Activated CD8-positive, alpha-beta memory T cell treated with anti-CD3 and anti-CD28 coated beads, Interleukin-2, amount 10 ng/mL, durations not matched to agents 7 days and 5 days (primary cell): ENCODE results near the gene KIF18A. TPM values are rescaled to one million over a fixed set of nuclear protein-coding genes. Genes with fewer than 3 reads are reported as not detected.
"Not testable (repeated sequence)": the region's sequence is repeated elsewhere in the genome, so short reads cannot be mapped to it uniquely, and the experiment has no call there.

Experiments used
- ATAC-seq: fragments of 150-1000 bp; cut with Tn5 transposase; one replicate; pipeline ENCODE4 v1.10.0; 2021; ENCODE audit warnings: moderate library complexity
- CTCF ChIA-PET: fragments of 350-600 bp; sonication (Branson Sonifier 250); formaldehyde crosslinking; loops from one replicate; lab custom pipeline; 2021; ENCODE audit warnings: antibody characterized with exemption; lab: Charles Lee
- DNase-seq: peaks from one replicate; pipeline ENCODE4 v3.0.0-alpha.2; 2020
- H3K27ac Mint-ChIP-seq: one replicate; pipeline ENCODE4 v1.8.0; 2021; ENCODE audit warnings: mild to moderate bottlenecking, mixed read lengths
- H3K27me3 Mint-ChIP-seq: one replicate; pipeline ENCODE4 v1.8.0; 2021; ENCODE audit warnings: mixed read lengths
- H3K36me3 Mint-ChIP-seq: one replicate; pipeline ENCODE4 v1.8.0; 2021; ENCODE audit warnings: mild to moderate bottlenecking, mixed read lengths
- H3K4me1 Mint-ChIP-seq: one replicate; pipeline ENCODE4 v1.8.0; 2021; ENCODE audit warnings: mixed read lengths
- H3K4me3 Mint-ChIP-seq: one replicate; pipeline ENCODE4 v1.8.0; 2021; ENCODE audit warnings: mild to moderate bottlenecking, moderate library complexity, mixed read lengths
- H3K9me3 Mint-ChIP-seq: one replicate; pipeline ENCODE4 v1.8.0; 2022; ENCODE audit warnings: low read depth, mixed read lengths
- total RNA-seq, 2 experiments: library from RNA; stranded (reverse); gene quantifications; one replicate each; pipeline ENCODE4 v1.2.3, GENCODE V29; 2021

KIF18A gene
- 10 to 100 TPM; 26.6 to 35.5 TPM for total RNA-seq

DNA sequence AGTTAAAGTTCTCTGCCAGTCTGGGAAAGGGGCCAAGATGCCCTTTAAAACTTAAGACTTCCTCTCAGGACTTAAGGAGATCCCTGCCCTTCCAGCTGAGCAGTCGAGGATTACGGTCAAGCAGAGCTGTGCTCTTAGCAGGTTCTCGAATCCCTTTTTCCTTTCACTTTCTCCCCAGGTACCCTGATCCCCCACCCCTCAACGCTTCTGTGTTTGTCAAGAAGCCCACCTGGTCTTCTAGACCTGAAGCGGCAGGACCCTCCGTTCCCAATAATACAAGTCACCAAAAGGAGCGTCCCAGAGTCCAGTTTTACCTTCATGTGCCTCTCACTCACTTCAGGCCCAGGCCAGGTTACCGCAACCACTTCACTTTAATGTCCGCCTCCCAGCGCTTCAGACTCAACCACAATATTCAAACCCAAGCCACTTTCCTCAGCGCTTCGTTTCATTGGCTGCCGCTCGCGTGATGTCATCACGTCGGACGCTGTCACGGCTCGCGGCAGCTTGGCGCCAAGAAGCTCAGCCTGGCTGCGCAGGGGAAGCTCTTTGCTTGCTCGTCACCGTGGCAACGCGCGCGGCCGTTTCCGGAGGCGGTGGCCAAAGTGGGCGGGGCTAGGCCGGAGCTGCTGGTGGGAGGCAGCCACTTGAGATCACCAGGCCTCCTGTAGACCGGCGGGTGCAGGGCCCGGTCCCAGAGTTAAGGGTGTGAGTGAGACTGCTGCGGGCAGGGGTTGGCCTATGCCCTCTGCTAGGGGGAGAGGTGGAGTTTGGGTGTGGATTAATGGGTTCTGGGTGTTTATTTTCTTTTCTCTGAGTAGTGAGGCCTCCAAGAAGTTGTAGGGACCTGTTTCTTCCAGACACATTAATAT lies at the start of gene KIF18A, which contains the start of gene METTL15:
Gene KIF18A, minus strand, starts transcription at position 407 of the 869 bp plus-strand sequence. CDS start 10,209 bp downstream, outside the sequence.
Gene METTL15, plus strand, starts transcription at position 639 of the 869 bp plus-strand sequence. CDS start 4,947 bp downstream, outside the sequence.
- Mint-ChIP-seq H3K9me3 (no peaks in the 10 kb centered on the region), H3K4me1 (peaks cover 53% of the 10 kb centered on the region), H3K27ac (peak within 1 kb of the TSS; percentile 100), H3K27me3 (no peaks in the 10 kb centered on the region), H3K36me3 (peaks cover 16% of the 10 kb centered on the region), H3K4me3 (peak within 1 kb of the TSS; percentile 99)
- CTCF ChIA-PET, result interaction anchor here (1.0 to 1.1 kb wide), 2 partner anchors 11 kb away, joined by 3 read pairs; no protein-coding TSS in a partner anchor
- ATAC-seq (peak; percentile 88), DNase-seq (peak; percentile 100)

DNA sequence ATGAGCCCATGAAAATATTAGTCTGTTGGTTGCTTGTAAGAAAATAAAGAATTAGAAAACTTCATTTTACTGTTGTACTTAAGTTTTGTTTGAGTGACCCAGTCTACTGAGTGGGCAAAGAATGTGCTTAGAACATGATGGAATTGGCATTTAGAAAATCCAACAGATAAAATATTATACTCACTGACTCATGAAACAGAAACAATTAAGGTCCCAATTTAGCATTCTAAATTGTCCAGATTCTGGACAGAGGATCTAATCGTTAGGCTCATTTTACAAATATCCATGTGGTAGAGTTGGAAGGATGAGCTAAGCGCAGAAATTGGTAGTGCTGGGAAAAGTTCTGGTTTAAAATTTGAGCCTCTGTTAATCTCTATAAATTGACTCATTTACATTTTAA lies 45.6 kb upstream of the KIF18A start:
- DNase-seq (no peak), ATAC-seq (no peak)
- H3K27ac Mint-ChIP-seq, result no peak overlapping the region
- H3K4me3 Mint-ChIP-seq, result no peak overlapping the region
- no peaks in the 10 kb centered on the region for H3K9me3 Mint-ChIP-seq
- H3K4me1 Mint-ChIP-seq, result no peaks in the 10 kb centered on the region
- H3K36me3 Mint-ChIP-seq, result peaks cover 30% of the 10 kb centered on the region
- CTCF ChIA-PET, result no interaction called here
- H3K27me3 Mint-ChIP-seq, result no peaks in the 10 kb centered on the region

DNA sequence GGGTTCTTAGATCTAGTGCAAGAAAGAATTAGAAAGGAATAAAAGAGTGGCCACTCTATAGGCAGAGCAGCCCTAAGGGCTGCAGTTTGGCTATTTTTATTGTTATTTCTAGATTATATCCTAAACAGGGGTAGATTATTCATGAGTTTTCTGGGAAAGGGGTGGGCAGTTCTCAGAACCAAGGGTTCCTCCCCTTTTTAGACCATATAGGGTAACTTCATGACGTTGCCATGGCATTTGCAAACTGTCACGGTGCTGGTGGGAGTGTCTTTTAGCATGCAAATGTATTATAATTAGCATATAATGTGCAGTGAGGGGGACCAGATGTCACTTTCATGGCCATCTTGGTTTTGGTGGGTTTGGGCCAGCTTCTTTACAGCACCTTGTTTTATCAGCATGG lies 44.8 kb upstream of the KIF18A start:
- H3K4me1 Mint-ChIP-seq, result no peaks in the 10 kb centered on the region
- DNase-seq (no peak), ATAC-seq (no peak)
- H3K4me3 Mint-ChIP-seq, result no peak overlapping the region
- CTCF ChIA-PET, result no interaction called here
- peaks cover 26% of the 10 kb centered on the region for H3K36me3 Mint-ChIP-seq
- H3K27ac Mint-ChIP-seq, result no peak overlapping the region
- H3K9me3 Mint-ChIP-seq, result no peaks in the 10 kb centered on the region
- no peaks in the 10 kb centered on the region for H3K27me3 Mint-ChIP-seq

DNA sequence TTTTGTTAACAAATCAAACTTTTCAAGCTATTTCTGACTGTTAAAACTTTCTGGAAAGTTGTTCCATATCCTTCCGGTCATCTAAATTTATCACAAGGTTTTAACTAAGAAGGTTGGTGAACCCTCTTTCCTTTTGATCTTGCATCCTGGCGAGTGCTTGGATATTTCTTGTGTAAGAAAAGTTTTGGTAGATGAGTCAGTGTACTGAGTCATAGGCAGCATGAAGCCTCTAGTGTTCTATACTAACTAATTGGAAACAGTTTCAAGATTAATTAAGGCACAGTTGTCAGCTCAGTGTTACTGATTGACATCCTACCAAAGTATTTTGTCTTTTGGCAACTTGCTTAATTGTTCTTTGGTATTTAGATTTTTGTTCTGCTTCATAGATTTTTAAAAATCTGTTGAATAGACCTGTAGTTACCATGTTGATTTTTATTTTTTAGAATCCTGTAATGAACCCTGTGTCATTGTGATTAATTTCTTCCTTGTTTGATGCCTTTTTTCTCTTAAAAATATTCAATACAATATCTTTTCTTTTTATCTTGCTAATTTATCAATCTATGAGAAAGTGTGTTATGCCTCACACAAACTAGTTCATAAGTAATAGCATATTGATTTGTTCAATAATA lies 38.3 kb upstream of the KIF18A start:
- no peak for DNase-seq
- no peak overlapping the region for H3K27ac Mint-ChIP-seq
- H3K27me3 Mint-ChIP-seq, result no peaks in the 10 kb centered on the region
- ATAC-seq, result no peak
- CTCF ChIA-PET, result no interaction called here
- H3K9me3 Mint-ChIP-seq, result no peaks in the 10 kb centered on the region
- peaks cover 1% of the 10 kb centered on the region for H3K4me1 Mint-ChIP-seq
- H3K4me3 Mint-ChIP-seq, result no peak overlapping the region
- peaks cover 11% of the 10 kb centered on the region for H3K36me3 Mint-ChIP-seq

DNA sequence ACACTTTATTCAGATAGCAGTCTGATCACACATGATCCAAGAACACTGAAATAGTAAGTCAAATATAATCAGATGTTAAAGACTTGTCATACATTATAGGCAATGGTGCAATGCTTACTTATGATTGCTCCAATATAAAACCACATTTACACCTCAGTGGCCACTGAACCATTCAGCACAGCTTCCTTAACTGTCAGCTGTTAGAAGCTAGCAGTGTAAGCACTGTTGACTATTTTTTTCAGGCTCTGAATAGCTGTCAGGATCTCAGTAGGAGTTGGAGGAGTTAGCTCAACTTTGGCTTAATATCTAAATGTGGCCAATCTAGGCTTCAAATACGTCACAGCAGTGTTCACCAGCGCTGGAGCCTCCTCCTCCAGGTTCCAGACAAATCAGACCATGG lies 36.9 kb upstream of the KIF18A start:
- CTCF ChIA-PET, result no interaction called here
- no peak overlapping the region for H3K27ac Mint-ChIP-seq
- H3K4me1 Mint-ChIP-seq, result peaks cover 1% of the 10 kb centered on the region
- H3K36me3 Mint-ChIP-seq, result peaks cover 21% of the 10 kb centered on the region
- H3K4me3 Mint-ChIP-seq, result no peak overlapping the region
- H3K27me3 Mint-ChIP-seq, result no peaks in the 10 kb centered on the region
- H3K9me3 Mint-ChIP-seq, result peaks cover 7% of the 10 kb centered on the region
- ATAC-seq (no peak), DNase-seq (no peak)

DNA sequence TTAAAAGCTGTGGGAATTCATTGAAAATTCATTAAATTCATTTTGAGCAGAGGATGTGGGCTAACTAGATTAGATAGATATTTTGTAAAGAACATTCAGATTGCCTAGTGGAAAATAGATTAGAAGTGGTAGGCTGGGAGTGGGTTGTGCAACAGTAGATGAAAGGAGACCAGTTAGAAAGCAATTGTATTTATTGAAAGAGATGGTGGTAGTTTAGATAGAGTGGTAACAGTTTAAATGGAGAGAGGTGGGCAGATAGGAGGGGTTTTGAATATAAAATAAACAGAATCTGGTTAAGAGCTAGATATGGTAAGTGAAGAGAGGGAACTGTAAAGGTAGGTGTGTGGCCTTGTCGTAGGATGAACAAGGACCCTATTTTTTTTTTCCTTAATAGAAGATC lies 34.8 kb upstream of the KIF18A start:
- Mint-ChIP-seq H3K27me3 (no peaks in the 10 kb centered on the region), H3K27ac (no peak overlapping the region), H3K36me3 (peaks cover 32% of the 10 kb centered on the region), H3K9me3 (peaks cover 14% of the 10 kb centered on the region), H3K4me1 (peaks cover 1% of the 10 kb centered on the region), H3K4me3 (no peak overlapping the region)
- CTCF ChIA-PET, result no interaction called here
- ATAC-seq (no peak), DNase-seq (no peak)

DNA sequence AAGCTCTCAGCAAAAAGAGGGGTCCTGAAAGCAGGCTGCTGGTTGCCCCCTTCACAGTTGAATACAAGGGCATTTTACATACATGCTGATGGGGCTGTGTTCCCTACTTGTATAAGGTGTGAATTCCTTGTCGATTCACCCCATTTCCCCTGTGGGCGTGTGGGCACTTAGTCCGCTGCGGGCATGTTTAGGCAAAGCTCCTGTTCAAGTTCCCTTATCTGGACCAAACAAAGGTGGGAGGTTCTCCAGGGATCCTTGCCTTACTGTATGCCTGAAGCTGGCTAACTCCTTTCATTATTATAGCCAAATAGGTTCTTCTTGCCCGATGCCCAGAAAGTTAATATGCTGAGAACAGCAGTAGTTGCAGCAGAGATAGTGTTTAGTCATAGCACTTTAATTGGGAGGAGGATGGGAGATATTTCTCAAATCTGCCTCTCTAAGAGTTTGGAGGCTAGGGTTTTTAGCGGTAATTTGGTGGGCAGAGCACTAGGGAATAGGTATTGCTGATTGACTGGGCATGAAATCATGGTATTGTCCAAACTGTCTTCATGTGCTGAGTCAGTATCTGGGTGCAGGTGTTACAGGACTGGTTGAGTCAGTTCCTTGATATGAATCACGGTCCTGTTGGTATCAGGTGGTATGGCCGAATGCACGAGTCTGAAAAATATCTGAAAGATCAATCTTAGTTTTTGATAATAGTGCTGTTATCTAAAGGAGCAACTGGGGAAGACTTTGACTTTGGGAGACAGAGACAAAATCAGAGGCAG lies 32.9 kb upstream of the KIF18A start:
- H3K4me1 Mint-ChIP-seq, result no peaks in the 10 kb centered on the region
- CTCF ChIA-PET, result no interaction called here
- DNase-seq (no peak), ATAC-seq (no peak)
- no peak overlapping the region for H3K4me3 Mint-ChIP-seq
- H3K9me3 Mint-ChIP-seq, result peaks cover 20% of the 10 kb centered on the region
- no peaks in the 10 kb centered on the region for H3K27me3 Mint-ChIP-seq
- H3K36me3 Mint-ChIP-seq, result peaks cover 44% of the 10 kb centered on the region
- H3K27ac Mint-ChIP-seq, result no peak overlapping the region

DNA sequence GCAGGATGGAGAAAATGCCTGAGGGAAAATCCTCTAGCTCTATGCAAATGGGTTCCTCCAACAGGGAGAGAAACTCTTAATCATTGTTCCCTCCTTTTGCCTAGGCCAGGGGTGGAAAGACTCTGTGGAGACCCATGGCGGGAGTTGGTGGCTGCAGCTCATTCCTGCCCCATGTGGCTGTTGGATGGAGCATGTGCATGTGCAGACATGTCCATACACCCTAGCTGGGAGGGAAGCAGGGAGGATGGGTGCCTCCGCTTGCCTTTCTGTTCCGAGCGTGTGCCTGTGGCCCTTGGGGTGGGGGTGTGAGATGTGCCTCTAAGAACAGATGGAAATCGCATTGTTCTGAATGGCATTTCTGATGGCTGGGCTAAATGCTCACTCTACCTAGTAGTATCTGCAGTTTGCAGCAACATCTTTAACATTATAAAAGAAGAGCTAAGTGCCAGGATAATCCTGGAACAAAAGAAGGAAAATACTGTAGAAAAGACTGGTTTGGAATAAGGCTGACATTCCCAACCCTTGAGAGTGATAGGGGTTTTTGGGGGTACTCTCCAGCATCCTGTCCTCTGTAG lies 32.0 kb upstream of the KIF18A start:
- Mint-ChIP-seq H3K9me3 (peaks cover 21% of the 10 kb centered on the region), H3K4me3 (no peak overlapping the region), H3K4me1 (no peaks in the 10 kb centered on the region), H3K27me3 (no peaks in the 10 kb centered on the region), H3K36me3 (peaks cover 50% of the 10 kb centered on the region), H3K27ac (no peak overlapping the region)
- CTCF ChIA-PET, result no interaction called here
- ATAC-seq (no peak), DNase-seq (no peak)

DNA sequence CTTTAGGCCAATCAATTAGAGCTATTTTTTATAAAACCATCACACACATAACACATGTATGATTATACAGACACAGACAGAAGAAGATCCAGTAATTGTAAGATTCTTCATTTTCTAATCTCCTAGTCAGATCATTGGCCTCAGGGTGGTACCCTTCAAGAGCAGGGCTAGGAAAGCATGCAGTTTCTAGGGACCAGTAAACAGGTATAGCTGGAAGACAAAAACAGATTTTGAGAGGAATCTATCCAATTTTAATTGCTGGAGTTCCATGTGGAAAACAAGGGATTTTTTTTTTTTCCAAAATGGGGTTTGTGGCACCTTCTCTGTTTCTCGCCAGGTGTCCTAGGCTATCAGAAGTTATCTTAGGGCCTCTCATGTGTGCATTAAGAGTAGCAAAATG lies 29.9 kb upstream of the KIF18A start:
- Mint-ChIP-seq H3K9me3 (peaks cover 28% of the 10 kb centered on the region), H3K27ac (no peak overlapping the region), H3K36me3 (peaks cover 68% of the 10 kb centered on the region), H3K4me1 (no peaks in the 10 kb centered on the region), H3K4me3 (no peak overlapping the region), H3K27me3 (no peaks in the 10 kb centered on the region)
- DNase-seq (no peak), ATAC-seq (no peak)
- CTCF ChIA-PET, result no interaction called here

DNA sequence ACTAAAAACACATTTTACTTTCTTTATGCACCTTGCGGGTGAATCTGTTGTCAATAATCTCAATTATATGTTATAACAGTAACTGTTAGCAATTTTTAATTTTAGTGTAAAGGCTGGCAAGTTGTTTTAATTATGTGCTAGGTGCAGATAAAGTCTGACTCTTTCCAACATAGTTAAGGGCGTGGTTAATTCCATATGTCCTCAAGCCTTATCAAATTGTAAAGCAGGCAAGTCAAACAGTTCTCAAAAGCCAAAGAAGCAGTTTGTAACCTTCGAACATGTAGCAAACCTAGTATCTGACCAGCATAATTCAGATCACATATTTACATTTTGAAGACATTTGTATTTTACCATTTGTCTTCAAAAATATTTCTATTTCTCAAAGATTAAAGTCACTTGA lies 29.4 kb upstream of the KIF18A start:
- Mint-ChIP-seq H3K4me1 (no peaks in the 10 kb centered on the region), H3K27me3 (no peaks in the 10 kb centered on the region), H3K27ac (no peak overlapping the region), H3K4me3 (no peak overlapping the region), H3K36me3 (peaks cover 67% of the 10 kb centered on the region), H3K9me3 (peaks cover 28% of the 10 kb centered on the region)
- no peak for ATAC-seq
- CTCF ChIA-PET, result no interaction called here
- no peak for DNase-seq

DNA sequence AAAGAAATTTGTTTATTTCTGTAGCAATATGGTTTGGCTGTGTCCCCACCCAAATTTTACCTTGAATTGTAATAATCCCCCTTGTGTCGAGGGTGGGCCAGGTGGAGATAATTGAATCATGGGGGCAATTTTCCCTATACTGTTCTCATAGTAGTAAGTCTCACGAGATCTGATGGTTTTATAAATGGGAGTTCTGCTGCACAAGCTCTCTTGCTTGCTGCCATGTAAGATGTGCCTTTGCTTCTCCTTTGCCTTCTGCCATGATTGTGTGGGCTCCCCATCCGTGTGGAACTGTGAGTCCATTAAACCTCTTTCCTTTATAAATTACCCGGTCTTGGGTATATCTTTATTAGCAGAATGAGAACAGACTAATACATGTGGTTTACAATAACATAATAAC lies 28.2 kb upstream of the KIF18A start:
- H3K27ac Mint-ChIP-seq, CTCF ChIA-PET, H3K27me3 Mint-ChIP-seq, DNase-seq, ATAC-seq, H3K4me3 Mint-ChIP-seq, H3K4me1 Mint-ChIP-seq: not testable (repeated sequence)
- Mint-ChIP-seq H3K9me3 (peaks cover 27% of the 10 kb centered on the region), H3K36me3 (peaks cover 69% of the 10 kb centered on the region)

DNA sequence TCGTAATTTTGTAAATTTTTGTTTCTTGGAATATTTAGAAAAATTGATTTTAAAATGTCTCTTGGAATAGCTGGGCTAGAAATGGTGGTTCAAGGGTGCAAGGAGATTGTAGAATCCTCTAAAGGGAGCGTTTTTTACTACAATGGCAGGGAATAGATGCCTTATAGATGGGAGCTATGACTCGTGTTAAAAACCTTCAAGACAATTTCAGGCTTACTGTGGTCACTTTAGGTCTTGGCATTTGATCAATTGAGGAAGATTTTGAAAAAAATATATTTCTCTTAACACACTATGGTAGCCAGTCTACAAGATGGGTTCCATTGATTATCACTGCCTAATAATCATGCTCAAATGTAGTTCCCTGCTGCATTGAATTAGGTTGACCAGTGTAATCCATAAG lies 25.2 kb upstream of the KIF18A start:
- Mint-ChIP-seq H3K4me1 (no peaks in the 10 kb centered on the region), H3K27me3 (no peaks in the 10 kb centered on the region), H3K36me3 (peaks cover 46% of the 10 kb centered on the region), H3K9me3 (peaks cover 16% of the 10 kb centered on the region), H3K4me3 (no peak overlapping the region), H3K27ac (no peak overlapping the region)
- ATAC-seq (no peak), DNase-seq (no peak)
- CTCF ChIA-PET, result no interaction called here

DNA sequence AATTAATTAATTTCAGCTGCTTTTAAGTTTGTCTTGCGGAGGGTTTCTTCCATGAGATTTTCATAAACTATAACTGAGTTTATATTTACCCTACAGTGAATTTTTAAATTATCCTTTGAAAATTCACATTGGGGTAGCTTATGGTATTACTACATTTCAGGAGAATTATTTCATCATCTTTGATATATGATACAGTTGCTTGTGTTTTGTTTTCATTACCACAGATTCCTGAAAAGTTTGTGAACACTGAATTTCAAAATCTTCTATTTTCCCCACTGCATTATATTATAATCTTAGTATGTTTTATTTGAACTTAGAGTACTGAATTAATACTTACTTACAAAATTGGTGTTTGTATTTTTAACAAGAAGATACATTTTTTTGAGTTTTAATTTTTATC lies 24.6 kb upstream of the KIF18A start:
- Mint-ChIP-seq H3K27me3 (no peaks in the 10 kb centered on the region), H3K27ac (no peak overlapping the region), H3K4me1 (no peaks in the 10 kb centered on the region), H3K4me3 (no peak overlapping the region), H3K36me3 (peaks cover 41% of the 10 kb centered on the region), H3K9me3 (peaks cover 14% of the 10 kb centered on the region)
- no peak for DNase-seq
- CTCF ChIA-PET, result no interaction called here
- ATAC-seq, result no peak
